GM12875 (cell line): Measurements from ENCODE around the gene SELENOH.
"Not testable (repeated sequence)": the region's sequence is repeated elsewhere in the genome, so short reads cannot be mapped to it uniquely, and the experiment has no call there.

Experiments used
- H3K4me3 ChIP-seq: one replicate; pipeline ENCODE4 v1.5.1; 2011; ENCODE audit warnings: low read depth, low read length, control low read depth
- TF ChIP-seq, protein P1 (sequence below): IDR thresholded peaks from 2 replicates; pipeline ENCODE4 v1.5.1; 2011; ENCODE audit warnings: low read depth, mild to moderate bottlenecking, control low read depth, inconsistent platforms, low read length, moderate library complexity, borderline replicate concordance; ENCODE audit not compliant: insufficient read depth

The SELENOH gene, protein sequence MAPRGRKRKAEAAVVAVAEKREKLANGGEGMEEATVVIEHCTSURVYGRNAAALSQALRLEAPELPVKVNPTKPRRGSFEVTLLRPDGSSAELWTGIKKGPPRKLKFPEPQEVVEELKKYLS

DNA sequence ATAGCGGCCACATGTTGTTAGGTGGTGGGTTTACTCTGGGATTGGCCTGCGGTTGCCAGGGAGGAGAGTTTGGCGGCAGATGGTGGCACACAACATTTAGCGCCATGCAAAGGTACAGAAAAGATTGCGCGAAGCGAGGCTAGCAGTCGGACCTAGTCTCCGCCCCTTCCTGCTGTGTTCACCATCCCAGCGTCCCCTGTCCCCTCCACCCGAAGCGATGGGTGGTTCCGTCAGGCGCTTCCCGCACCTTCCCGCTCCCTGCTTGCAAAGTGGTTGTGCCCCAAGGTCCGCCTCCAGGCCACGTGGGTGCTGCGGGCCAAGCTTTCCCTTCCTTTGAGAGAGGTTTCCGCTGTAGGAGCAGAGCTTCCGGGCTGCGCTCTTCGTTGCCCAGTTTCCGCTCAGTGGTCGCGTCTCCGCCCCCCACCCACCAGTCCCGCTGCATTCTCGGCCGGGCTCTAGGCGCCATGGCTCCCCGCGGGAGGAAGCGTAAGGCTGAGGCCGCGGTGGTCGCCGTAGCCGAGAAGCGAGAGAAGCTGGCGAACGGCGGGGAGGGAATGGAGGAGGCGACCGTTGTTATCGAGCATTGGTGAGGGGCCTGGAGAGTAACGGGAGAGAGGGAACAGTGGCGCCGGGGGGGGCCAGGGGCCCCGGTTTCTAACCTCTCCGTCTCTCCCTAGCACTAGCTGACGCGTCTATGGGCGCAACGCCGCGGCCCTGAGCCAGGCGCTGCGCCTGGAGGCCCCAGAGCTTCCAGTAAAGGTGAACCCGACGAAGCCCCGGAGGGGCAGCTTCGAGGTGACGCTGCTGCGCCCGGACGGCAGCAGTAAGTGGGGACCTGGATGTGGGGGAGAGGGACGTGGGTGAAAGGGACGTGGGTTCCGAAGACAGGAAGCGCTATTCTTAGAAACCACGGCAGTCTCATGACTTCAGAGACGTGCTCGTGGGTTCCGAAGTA, at the start of gene SELENOH:
Gene SELENOH (plus strand): TSS at position 360 of the 955 bp plus-strand sequence. CDS start 105 bp downstream, at position 465.
- peak within 1 kb of the TSS; percentile 95 for H3K4me3 ChIP-seq
- TF ChIP-seq, protein P1, sequence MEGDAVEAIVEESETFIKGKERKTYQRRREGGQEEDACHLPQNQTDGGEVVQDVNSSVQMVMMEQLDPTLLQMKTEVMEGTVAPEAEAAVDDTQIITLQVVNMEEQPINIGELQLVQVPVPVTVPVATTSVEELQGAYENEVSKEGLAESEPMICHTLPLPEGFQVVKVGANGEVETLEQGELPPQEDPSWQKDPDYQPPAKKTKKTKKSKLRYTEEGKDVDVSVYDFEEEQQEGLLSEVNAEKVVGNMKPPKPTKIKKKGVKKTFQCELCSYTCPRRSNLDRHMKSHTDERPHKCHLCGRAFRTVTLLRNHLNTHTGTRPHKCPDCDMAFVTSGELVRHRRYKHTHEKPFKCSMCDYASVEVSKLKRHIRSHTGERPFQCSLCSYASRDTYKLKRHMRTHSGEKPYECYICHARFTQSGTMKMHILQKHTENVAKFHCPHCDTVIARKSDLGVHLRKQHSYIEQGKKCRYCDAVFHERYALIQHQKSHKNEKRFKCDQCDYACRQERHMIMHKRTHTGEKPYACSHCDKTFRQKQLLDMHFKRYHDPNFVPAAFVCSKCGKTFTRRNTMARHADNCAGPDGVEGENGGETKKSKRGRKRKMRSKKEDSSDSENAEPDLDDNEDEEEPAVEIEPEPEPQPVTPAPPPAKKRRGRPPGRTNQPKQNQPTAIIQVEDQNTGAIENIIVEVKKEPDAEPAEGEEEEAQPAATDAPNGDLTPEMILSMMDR = no peak

DNA sequence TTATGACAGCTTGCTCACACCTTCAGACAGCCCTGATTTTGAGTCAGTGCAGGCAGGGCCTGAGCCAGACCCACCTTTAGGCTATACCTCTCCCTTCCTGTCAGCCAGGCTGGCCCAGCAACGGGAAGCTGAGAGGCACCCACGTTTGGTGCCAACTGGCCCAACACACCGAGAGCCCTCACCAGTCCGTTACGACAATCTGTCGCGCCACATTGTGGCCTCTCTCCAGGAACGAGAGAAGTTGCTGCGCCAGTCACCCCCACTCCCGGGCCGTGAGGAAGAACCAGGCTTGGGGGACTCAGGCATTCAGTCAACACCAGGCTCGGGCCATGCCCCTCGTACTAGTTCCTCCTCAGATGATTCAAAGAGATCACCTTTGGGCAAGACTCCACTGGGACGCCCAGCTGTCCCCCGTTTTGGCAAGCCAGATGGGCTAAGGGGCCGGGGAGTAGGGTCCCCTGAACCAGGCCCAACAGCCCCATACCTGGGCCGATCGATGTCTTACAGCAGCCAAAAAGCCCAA, 42.4 kb upstream of the SELENOH start:
- TF ChIP-seq, protein P1 = no peak

DNA sequence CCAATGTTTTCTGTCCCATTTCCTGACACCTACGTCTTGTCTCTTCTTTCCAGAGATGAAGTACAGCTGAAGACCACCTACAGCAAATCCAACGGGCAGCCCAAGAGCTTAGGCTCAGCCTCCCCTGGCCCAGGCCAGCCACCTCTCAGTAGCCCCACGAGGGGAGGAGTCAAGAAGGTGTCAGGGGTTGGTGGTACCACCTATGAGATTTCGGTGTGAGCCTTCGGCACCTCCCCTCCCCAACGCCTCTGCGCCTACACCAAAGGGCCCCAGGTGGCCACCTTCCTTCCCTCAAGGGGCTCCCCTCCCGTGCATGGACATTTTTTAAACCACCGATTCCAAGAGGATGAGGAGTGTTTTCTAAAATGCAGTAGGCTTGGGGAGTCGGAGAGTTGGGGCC, 41.5 kb upstream of the SELENOH start:
- no peak overlapping the region for H3K4me3 ChIP-seq
- TF ChIP-seq, protein P1 = no peak

More for the DNA sequence above, 42.4 kb upstream of the SELENOH start:
- no peak overlapping the region for H3K4me3 ChIP-seq

DNA sequence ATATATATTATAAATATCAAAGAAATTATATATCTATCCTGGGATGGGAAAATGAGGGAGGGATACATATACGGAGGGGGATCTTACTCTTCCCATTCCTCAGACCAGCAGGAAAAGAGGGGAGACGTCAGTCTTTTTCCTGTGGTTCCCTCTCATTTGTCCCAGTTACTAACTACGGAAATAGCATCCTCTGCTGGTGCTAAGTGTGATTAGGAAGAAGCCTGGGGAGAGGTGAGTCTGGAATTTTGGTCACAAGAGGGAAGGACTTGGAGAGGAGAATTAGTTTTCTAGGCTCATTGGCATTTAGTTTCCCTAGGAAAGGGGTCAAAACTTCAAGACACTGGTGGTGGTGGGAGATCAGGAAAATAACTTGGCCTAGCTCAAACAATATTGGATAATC, 40.9 kb upstream of the SELENOH start:
- H3K4me3 ChIP-seq = no peak overlapping the region
- TF ChIP-seq, protein P1 = no peak

DNA sequence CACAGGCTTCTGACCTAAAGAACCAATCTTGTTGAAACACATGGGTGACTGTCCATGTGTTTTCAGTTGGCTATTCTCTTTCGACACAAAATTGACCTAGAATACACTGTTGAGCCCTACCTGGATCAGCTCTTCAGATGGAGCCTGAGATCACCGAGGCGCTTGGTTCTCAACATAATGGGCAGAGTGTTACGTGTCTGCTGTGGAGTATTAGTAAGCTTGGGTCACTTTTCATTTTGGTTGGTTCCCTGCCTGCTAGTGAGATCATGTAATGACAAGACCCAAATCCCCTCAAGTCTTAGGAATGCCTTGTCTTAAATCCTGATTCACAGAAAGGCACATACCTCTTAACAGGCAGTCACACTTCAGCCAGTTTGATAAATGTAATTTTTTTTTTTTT, 38.0 kb upstream of the SELENOH start:
- no peak overlapping the region for H3K4me3 ChIP-seq
- TF ChIP-seq, protein P1 = no peak

DNA sequence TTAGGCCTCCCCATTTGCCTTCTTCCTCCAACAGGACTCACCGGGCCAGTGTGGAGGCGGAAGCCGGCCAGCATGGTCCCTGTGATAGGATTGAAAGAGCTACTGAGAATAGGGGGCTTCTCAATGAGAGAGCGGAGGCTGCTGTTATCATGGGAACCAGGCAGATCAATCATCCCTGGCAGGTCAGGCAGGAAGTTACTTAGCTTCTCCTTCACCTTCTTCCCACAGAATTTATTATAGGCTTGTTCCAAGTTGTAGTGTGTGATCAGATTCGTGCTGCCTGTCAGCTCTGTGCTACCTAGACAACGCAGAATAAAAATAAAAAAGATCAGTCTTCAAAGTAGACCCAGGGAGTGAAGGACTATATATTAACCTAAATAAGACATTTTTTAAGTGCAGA, 36.4 kb upstream of the SELENOH start:
- no peak overlapping the region for H3K4me3 ChIP-seq
- TF ChIP-seq, protein P1 = no peak

DNA sequence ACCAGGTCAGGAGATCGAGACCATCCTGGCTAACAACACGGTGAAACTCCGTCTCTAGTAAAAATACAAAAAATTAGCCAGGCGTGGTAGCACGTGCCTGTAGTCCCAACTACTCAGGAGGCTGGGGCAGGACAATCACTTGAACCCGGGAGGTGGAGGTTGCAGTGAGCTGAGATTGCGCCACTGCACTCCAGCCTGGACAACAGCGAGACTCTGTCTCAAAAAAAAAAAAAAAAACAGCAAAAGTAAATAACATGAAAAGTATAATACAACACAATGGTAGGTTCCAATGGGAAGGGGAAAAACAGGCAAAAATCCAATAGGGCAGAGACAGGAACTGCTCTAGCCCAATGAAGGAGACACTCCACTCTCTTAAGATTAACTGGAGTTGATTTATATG, 35.9 kb upstream of the SELENOH start:
- not testable (repeated sequence) for H3K4me3 ChIP-seq
